ENCODE results near the gene MEF2B.
"Not testable (repeated sequence)": the region's sequence is repeated elsewhere in the genome, so short reads cannot be mapped to it uniquely, and the experiment has no call there.

MEF2B gene

GRCh38 chr19:19154768-19155494 lies 15.1 kb downstream of the MEF2B start:
- H3K36me3 ChIP-seq, result no peaks in the 10 kb centered on the region
- H3K27ac ChIP-seq, result no peak overlapping the region
- H3K27me3 ChIP-seq (ENCODE audit: insufficient read depth, low read depth, severe bottlenecking), result no peaks in the 10 kb centered on the region
- no peaks in the 10 kb centered on the region for H3K9me3 ChIP-seq (ENCODE audit: severe bottlenecking)
- no peak overlapping the region for H3K4me3 ChIP-seq (ENCODE audit: low read depth, low read length)
- TF ChIP-seq CTCF (IDR thresholded peaks at IDR 0.05; ENCODE audit: low read depth, low read length), result no peak
- DNase-seq, result no peak

GRCh38 chr19:19152668-19153384 lies 17.2 kb downstream of the MEF2B start:
- TF ChIP-seq CTCF (IDR thresholded peaks at IDR 0.05; ENCODE audit: low read depth, low read length), result no peak
- Histone ChIP-seq H3K27me3 (ENCODE audit: insufficient read depth, low read depth, severe bottlenecking) (no peaks in the 10 kb centered on the region), H3K4me3 (ENCODE audit: low read depth, low read length) (no peak overlapping the region), H3K9me3 (ENCODE audit: severe bottlenecking) (no peaks in the 10 kb centered on the region), H3K27ac (no peak overlapping the region), H3K36me3 (no peaks in the 10 kb centered on the region)
- DNase-seq, result no peak

- Histone ChIP-seq H3K27me3 (ENCODE audit: insufficient read depth, low read depth, severe bottlenecking) (no peaks in the 10 kb centered on the region), H3K9me3 (ENCODE audit: severe bottlenecking) (no peaks in the 10 kb centered on the region), H3K36me3 (no peaks in the 10 kb centered on the region), H3K4me3 (ENCODE audit: low read depth, low read length) (no peak overlapping the region), H3K27ac (no peak overlapping the region)
- DNase-seq, result no peak
- no peak for TF ChIP-seq CTCF (IDR thresholded peaks at IDR 0.05; ENCODE audit: low read depth, low read length)
Measured at GRCh38 chr19:19151418-19151817, 18.6 kb downstream of the MEF2B start.

- H3K36me3 ChIP-seq, result no peaks in the 10 kb centered on the region
- no peak for DNase-seq
- no peak for TF ChIP-seq CTCF (IDR thresholded peaks at IDR 0.05; ENCODE audit: low read depth, low read length)
- H3K27ac ChIP-seq, result no peak overlapping the region
- no peak overlapping the region for H3K4me3 ChIP-seq (ENCODE audit: low read depth, low read length)
- no peaks in the 10 kb centered on the region for H3K9me3 ChIP-seq (ENCODE audit: severe bottlenecking)
- no peaks in the 10 kb centered on the region for H3K27me3 ChIP-seq (ENCODE audit: insufficient read depth, low read depth, severe bottlenecking)
Measured at GRCh38 chr19:19149435-19149834, 20.6 kb downstream of the MEF2B start.

- H3K4me3 ChIP-seq (ENCODE audit: low read depth, low read length); H3K9me3 ChIP-seq (ENCODE audit: severe bottlenecking); H3K27me3 ChIP-seq (ENCODE audit: insufficient read depth, low read depth, severe bottlenecking); DNase-seq; H3K27ac ChIP-seq; H3K36me3 ChIP-seq: not testable (repeated sequence)
Measured at GRCh38 chr19:19148504-19148903, 21.6 kb downstream of the MEF2B start.

- Histone ChIP-seq H3K4me3 (ENCODE audit: low read depth, low read length) (no peak overlapping the region), H3K27me3 (ENCODE audit: insufficient read depth, low read depth, severe bottlenecking) (no peaks in the 10 kb centered on the region), H3K9me3 (ENCODE audit: severe bottlenecking) (no peaks in the 10 kb centered on the region), H3K36me3 (no peaks in the 10 kb centered on the region), H3K27ac (no peak overlapping the region)
- TF ChIP-seq CTCF (IDR thresholded peaks at IDR 0.05; ENCODE audit: low read depth, low read length), result no peak
- no peak for DNase-seq
Measured at GRCh38 chr19:19147344-19147743, 22.7 kb downstream of the MEF2B start.

Measured in WERI-Rb-1 (cell line).